Activated CD4-positive, alpha-beta T cell treated with anti-CD3 and anti-CD28 coated beads for 36 hours (primary cell): ENCODE data around the gene FBXO48. TPM values are rescaled to one million over a fixed set of nuclear protein-coding genes. Genes with fewer than 3 reads are reported as not detected.

Experiments used
- ATAC-seq: fragments of 200-7000 bp; cut with Tn5 transposase; one replicate; pipeline ENCODE4 v1.10.0; 2021; ENCODE audit warnings: mild to moderate bottlenecking, moderate library complexity
- CTCF ChIA-PET: fragments of 350-600 bp; sonication (Branson Sonifier 250); formaldehyde crosslinking; loops from one replicate; lab custom pipeline; 2021; ENCODE audit warnings: antibody characterized with exemption; lab: Charles Lee
- POLR2A ChIA-PET: fragments of 350-600 bp; sonication (Branson Sonifier 250); formaldehyde crosslinking; loops from one replicate; lab custom pipeline; 2021; ENCODE audit warnings: antibody characterized with exemption, inconsistent platforms; lab: Charles Lee
- DNase-seq: peaks from one replicate; pipeline ENCODE4 v3.0.0-alpha.2; 2020
- H3K27ac Mint-ChIP-seq: one replicate; pipeline ENCODE4 v1.8.0; 2021; ENCODE audit warnings: mixed read lengths
- H3K27me3 Mint-ChIP-seq: one replicate; pipeline ENCODE4 v1.8.0; 2021; ENCODE audit warnings: mixed read lengths
- H3K36me3 Mint-ChIP-seq: one replicate; pipeline ENCODE4 v1.8.0; 2021; ENCODE audit warnings: low read depth, mixed read lengths
- H3K4me1 Mint-ChIP-seq: one replicate; pipeline ENCODE4 v1.8.0; 2021; ENCODE audit warnings: mixed read lengths
- H3K4me3 Mint-ChIP-seq: one replicate; pipeline ENCODE4 v1.8.0; 2021; ENCODE audit warnings: mild to moderate bottlenecking, moderate library complexity, mixed read lengths
- H3K9me3 Mint-ChIP-seq: one replicate; pipeline ENCODE4 v1.8.0; 2021; ENCODE audit warnings: low read depth, mixed read lengths
- intact Hi-C, 2 experiments: fragments of 100-400 bp; cut with DNase I in 1 of 2; cut with micrococcal nuclease in 1 of 2; formaldehyde crosslinking; loops; one replicate each; pipeline versions ENCODE4 v1.14.2 to v1.15.1; 2022 to 2024; cut with DNase I, micrococcal nuclease
- total RNA-seq, 2 experiments: library from RNA; stranded (reverse); gene quantifications; one replicate each; pipeline ENCODE4 v1.2.3, GENCODE V29; 2021

Gene FBXO48
- total RNA-seq, 2 experiments from 2014 or later = 2.0 to 2.4 TPM

DNA sequence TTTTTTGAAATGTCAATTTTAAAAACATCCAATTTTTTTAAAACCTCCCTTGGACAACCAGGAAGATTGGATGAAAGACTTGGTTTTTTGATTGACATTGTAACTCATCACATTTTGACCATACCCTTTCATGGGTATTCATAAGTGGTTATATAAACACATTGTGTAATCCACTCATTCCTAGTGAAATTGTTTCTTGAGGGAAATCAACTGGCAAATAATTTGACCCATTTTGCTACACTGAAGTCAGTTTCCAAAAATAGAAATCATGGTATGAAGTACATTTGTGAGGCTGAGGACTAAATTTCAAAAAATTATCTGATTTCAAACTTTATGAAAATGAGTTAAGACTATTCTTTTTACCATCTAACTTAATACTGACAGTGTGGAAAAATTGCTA, 31.5 kb downstream of the FBXO48 start:
- intact Hi-C loops = no loop called here
- H3K9me3 Mint-ChIP-seq = no peaks in the 10 kb centered on the region
- H3K27ac Mint-ChIP-seq = no peak overlapping the region
- CTCF ChIA-PET = interaction anchor here (0.7 kb wide), 1 partner anchor 362 kb away, joined by 4 read pairs; no protein-coding TSS in a partner anchor
- H3K4me3 Mint-ChIP-seq = no peak overlapping the region
- POLR2A ChIA-PET = no interaction called here
- no peaks in the 10 kb centered on the region for H3K27me3 Mint-ChIP-seq
- H3K4me1 Mint-ChIP-seq = peaks cover 5% of the 10 kb centered on the region
- no peak for ATAC-seq
- no peaks in the 10 kb centered on the region for H3K36me3 Mint-ChIP-seq
- no peak for DNase-seq

DNA sequence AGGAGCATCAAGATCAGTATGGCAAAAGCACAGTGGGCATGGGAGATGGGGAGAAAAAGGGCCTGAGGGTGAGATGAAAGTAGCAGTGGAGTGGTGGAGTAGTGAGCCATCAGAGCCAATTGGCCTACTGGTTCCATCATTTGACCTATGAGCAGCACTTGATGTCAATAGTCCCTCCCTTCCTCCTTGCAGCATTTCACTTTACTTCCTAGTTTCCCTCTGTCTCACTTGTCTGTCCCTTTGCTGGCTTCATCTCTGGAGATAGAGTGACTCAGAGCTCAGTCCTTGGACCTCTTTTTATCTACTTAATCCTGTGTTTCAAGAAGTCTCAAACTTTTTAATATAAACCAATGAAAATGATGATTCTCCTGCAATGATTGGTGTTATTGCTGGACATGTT, 32.1 kb downstream of the FBXO48 start:
- Mint-ChIP-seq H3K4me1 (no peaks in the 10 kb centered on the region), H3K9me3 (no peaks in the 10 kb centered on the region), H3K4me3 (no peak overlapping the region), H3K36me3 (no peaks in the 10 kb centered on the region), H3K27ac (no peak overlapping the region), H3K27me3 (no peaks in the 10 kb centered on the region)
- ChIA-PET CTCF (no interaction called here), POLR2A (no interaction called here)
- intact Hi-C loops = no loop called here
- DNase-seq (no peak), ATAC-seq (peak; percentile 26)

DNA sequence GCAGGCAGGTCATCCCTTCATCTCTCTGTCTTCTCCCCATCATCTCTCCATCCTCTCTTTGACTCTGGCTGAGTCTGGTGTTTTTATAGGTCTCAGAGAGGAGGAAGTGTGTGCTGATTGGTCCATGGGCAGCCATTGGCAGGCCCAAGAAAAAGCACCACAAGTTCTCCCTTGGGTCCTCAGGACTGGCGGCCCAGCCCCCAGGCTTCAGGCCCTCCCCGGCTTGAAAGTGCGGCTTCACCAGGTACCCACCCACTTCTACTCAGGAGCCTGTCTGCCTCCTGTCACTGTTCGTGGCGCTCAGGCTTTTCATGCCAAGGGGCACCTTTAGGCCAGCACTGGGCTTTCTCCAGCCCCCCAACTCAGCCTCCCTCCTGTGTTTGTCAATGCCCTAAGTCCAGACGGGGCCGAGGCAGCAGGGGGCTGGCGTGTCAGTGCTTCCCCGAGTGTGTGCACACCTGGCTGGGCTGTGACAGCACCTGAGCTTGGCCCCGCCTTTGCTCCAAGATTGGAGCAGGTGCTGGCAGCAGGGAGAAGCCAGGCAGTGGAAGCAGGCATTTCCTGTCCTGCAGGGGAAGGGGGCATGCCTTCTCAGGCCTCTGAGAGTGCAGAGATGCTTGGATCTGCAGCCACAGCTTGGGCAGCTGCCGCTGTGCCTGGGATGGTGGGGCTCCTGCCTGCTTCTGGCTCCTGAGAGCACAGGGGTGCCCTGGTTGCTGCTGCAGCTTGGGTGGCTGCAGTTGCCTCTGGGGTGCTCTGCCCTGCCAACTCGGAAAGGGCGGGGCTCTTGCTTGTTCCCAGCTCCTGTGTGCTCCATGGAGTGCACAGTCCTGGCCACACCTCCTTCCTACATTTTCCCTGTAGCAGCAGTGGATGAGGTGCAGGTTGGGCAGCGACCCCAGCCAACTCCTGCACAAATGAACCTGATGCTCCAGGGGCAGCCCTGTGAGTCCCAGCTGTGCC, 34.1 kb downstream of the FBXO48 start:
- POLR2A ChIA-PET = no interaction called here
- intact Hi-C loops = no loop called here
- ATAC-seq (no peak), DNase-seq (no peak)
- Mint-ChIP-seq H3K27me3 (no peaks in the 10 kb centered on the region), H3K4me1 (no peaks in the 10 kb centered on the region), H3K36me3 (no peaks in the 10 kb centered on the region), H3K4me3 (no peak overlapping the region), H3K9me3 (no peaks in the 10 kb centered on the region), H3K27ac (no peak overlapping the region)
- CTCF ChIA-PET = interaction anchor here (0.6 to 1.4 kb wide), 2 partner anchors 9 to 149 kb away, joined by 4 to 5 read pairs; no protein-coding TSS in a partner anchor

DNA sequence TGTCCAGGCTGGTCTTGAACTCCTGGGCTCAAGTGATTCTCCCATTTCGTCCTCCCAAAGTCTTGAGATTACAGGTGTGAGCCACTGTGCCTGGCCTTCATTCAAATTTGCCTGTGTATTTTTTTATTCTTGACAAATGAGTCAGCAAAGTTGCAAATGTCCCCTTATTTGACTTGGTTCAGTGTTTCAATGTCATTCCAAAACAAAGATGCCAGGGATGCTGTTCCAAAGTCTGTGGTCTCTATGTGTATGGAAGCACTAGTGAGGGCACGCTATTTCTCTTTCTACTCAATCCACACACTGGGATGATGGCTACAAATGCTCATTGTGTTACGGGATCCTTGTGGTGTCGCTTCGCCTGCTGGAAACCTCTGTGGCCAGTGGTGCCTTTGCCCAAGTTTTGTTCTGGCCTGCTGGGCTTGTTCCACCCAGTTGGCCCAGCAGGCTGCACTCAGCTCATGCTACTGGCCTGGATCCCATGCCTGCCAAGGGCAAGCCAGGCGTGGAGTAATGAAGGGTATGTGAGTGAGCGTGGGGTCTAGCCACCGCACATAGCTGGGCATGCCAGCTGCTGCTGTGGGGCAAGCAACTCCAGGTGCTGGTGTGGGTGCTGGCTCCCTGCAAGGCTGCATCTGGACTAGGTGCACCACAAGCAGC, 35.6 kb downstream of the FBXO48 start:
- Mint-ChIP-seq H3K36me3 (no peaks in the 10 kb centered on the region), H3K4me3 (no peak overlapping the region), H3K9me3 (no peaks in the 10 kb centered on the region), H3K27ac (no peak overlapping the region), H3K4me1 (peaks cover 4% of the 10 kb centered on the region), H3K27me3 (no peaks in the 10 kb centered on the region)
- CTCF ChIA-PET = interaction anchor here (1.4 kb wide), 1 partner anchor 10 kb away, joined by 5 read pairs; no protein-coding TSS in a partner anchor
- ATAC-seq = no peak
- DNase-seq = no peak
- POLR2A ChIA-PET = interaction anchor here (0.5 kb wide), 1 partner anchor 243 kb away, joined by 6 read pairs; no protein-coding TSS in a partner anchor
- intact Hi-C loops = no loop called here

DNA sequence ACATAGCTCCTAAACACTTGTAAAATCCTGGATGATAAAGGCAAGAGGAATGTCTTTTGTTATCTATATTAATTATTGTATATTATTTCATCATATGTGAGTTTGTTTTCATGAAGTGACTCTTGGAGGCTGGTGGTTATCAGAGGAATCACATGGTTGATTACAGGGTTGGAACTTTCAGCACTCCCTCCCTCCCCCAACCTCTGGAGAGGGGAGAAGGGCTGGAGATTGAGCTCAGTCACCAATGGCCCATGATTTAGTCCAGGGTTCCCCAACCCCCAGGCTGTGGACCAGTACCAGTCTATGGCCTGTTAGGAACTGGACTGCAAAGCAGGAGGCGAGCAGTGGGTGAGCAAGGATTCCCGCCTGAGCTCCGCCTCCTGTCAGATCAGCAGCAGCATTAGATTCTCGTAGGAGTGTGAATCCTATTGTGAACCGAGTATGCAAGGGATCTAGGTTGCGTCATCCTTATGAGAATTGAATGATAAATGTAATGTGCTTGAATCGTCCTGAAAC, 37.7 kb downstream of the FBXO48 start:
- DNase-seq = no peak
- no peak overlapping the region for H3K27ac Mint-ChIP-seq
- intact Hi-C loops = no loop called here
- ATAC-seq = no peak
- no peaks in the 10 kb centered on the region for H3K27me3 Mint-ChIP-seq
- peaks cover 4% of the 10 kb centered on the region for H3K4me1 Mint-ChIP-seq
- H3K4me3 Mint-ChIP-seq = no peak overlapping the region
- no peaks in the 10 kb centered on the region for H3K36me3 Mint-ChIP-seq
- CTCF ChIA-PET = interaction anchor here (4.8 kb wide), 1 partner anchor 11 kb away, joined by 34 read pairs; no protein-coding TSS in a partner anchor
- no peaks in the 10 kb centered on the region for H3K9me3 Mint-ChIP-seq
- POLR2A ChIA-PET = no interaction called here

DNA sequence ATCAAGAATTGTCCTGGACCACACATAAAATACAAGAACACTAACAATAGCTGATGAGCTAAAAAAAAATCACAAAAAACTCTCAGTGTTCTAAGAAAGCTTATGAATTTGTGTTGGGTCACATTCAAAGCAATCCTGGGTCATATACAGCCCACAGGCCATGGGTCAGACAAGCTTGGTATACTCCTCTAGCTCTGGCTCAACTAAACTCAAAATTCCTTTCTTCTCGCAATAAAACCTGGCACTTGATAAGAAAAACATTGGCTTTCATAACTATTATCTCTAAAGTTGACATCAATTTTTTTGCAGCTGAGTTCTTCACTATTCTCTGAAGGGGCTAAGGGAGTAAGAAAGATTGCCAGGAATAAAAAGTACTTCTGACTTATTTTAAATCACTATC, 38.3 kb downstream of the FBXO48 start:
- Mint-ChIP-seq H3K4me1 (peaks cover 4% of the 10 kb centered on the region), H3K9me3 (no peaks in the 10 kb centered on the region), H3K4me3 (no peak overlapping the region), H3K36me3 (no peaks in the 10 kb centered on the region), H3K27ac (no peak overlapping the region), H3K27me3 (no peaks in the 10 kb centered on the region)
- ATAC-seq = no peak
- intact Hi-C loops = no loop called here
- CTCF ChIA-PET = interaction anchor here (4.8 kb wide), 1 partner anchor 12 kb away, joined by 34 read pairs; no protein-coding TSS in a partner anchor
- POLR2A ChIA-PET = no interaction called here
- no peak for DNase-seq

DNA sequence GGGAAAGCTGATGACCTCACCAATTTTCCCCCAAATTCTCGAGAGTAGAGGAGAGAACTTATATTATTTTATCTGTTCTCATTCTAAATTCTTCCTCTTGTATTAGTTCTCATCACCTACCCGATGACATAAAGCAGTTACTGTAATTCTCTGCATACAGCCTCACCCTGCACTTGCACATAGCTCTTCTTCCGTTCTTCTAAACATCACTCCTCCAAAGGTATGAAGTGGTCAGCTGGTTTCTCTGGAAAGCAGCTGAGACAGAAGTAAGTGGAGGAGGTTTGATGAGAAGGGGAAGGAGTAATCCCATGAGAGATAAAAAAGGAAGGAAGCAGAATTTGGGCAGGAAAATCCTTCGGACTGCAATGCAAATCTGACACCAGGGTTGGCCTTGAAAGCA, 39.0 kb downstream of the FBXO48 start:
- no peak for ATAC-seq
- ChIA-PET POLR2A (no interaction called here), CTCF (interaction anchor here (4.8 kb wide), 1 partner anchor 13 kb away, joined by 34 read pairs; no protein-coding TSS in a partner anchor)

DNA sequence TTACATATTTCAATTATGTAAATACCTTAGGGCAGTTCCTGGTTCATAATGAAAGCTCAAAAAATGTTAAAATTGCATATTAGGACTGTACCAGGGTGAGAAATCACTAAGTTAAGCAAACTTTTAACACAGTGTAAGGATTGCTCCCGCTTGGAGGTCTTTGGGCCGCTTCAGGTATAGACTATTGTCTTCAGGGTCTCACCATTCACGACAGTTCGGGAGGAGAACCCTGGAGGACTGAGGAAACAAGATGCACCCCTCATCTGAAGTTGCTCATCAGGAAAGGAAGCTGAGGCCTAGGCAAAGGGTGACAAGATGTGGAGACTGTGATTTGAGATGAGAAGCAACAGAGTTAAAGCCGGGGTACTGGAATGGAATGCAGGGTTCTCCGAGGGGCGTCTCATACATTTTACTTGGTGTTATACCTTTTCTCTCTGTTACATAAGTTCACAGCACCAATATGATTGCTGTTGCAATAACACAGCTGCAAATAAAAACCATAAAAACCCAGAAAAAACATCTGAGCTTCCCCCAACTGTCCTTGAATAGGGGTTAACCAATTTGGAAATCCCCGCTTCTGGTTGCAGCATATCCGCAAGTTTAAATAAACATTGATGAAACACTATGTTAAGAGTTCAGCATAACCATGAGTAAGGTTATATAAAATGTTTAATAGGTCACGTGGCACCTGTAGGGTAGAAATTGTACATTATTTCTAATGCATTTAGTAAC, 40.1 kb downstream of the FBXO48 start:
- Mint-ChIP-seq H3K9me3 (no peaks in the 10 kb centered on the region), H3K4me3 (no peak overlapping the region)
- ATAC-seq = no peak

More for the DNA sequence above, 39.0 kb downstream of the FBXO48 start:
- Mint-ChIP-seq H3K4me3 (no peak overlapping the region), H3K36me3 (no peaks in the 10 kb centered on the region), H3K4me1 (peaks cover 4% of the 10 kb centered on the region), H3K27me3 (no peaks in the 10 kb centered on the region), H3K27ac (no peak overlapping the region), H3K9me3 (no peaks in the 10 kb centered on the region)
- intact Hi-C loops = no loop called here
- DNase-seq = no peak

DNA sequence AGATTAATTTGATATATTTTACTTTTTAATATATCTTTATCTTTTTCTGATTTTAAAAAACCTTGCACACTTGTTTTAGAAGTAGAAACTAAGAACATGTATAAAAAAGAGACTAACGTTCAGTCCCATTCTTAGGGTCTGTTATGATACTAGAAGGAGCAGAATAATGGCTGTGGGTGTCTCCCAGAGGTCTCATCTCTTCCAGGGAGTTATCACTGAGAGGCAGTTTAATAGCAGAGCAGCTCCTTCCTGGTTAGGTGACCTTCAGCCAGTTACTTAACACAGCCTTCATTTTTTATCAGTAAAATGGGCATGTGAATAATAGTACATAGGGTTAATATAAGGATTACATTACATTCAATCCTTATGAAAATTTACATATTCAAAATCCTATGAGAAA, 40.6 kb downstream of the FBXO48 start:
- no peak for ATAC-seq
- Mint-ChIP-seq H3K36me3 (no peaks in the 10 kb centered on the region), H3K9me3 (no peaks in the 10 kb centered on the region), H3K27me3 (peaks cover 2% of the 10 kb centered on the region), H3K4me3 (no peak overlapping the region), H3K4me1 (peaks cover 4% of the 10 kb centered on the region), H3K27ac (no peak overlapping the region)
- POLR2A ChIA-PET = no interaction called here
- intact Hi-C loops = no loop called here
- CTCF ChIA-PET = interaction anchor here (1.1 to 4.8 kb wide), 2 partner anchors 14 to 66 kb away, joined by 3 to 34 read pairs; no protein-coding TSS in a partner anchor
- no peak for DNase-seq

More for the DNA sequence above, 40.1 kb downstream of the FBXO48 start:
- ChIA-PET POLR2A (no interaction called here), CTCF (interaction anchor here (0.6 to 4.8 kb wide), 4 partner anchors 14 to 173 kb away, joined by 3 to 34 read pairs (median 3); no protein-coding TSS in a partner anchor)
- Mint-ChIP-seq H3K36me3 (no peaks in the 10 kb centered on the region), H3K4me1 (peaks cover 4% of the 10 kb centered on the region), H3K27ac (no peak overlapping the region), H3K27me3 (peaks cover under 1% of the 10 kb centered on the region)
- intact Hi-C loops = no loop called here
- no peak for DNase-seq

DNA sequence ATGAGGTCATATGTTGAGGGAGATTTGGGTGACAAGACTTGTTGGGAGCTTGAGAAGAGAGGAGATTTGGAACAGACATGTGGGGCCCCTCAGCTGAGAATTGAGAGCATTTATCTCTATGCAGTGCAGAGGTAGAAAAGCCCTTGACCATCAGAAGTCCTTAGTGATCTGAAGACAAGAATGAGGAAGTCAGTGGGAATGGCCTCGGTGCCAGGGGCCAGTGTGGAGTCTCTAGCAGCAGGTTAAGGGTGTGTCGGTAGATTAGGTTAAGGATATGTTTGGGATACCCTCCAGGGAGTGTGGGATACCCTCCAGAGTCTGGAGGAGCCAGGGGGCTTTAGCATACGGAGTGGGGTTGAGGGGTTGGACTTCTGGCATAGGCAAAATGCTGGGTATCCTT, 41.6 kb downstream of the FBXO48 start:
- H3K4me3 Mint-ChIP-seq = no peak overlapping the region
- peaks cover 2% of the 10 kb centered on the region for H3K27me3 Mint-ChIP-seq
- ATAC-seq (no peak), DNase-seq (no peak)
- peaks cover 4% of the 10 kb centered on the region for H3K4me1 Mint-ChIP-seq
- H3K36me3 Mint-ChIP-seq = no peaks in the 10 kb centered on the region
- POLR2A ChIA-PET = no interaction called here
- no peaks in the 10 kb centered on the region for H3K9me3 Mint-ChIP-seq
- H3K27ac Mint-ChIP-seq = no peak overlapping the region
- CTCF ChIA-PET = no interaction called here
- intact Hi-C loops = no loop called here
